HG03280 (cell line): ENCODE data around the gene TESK1.
"Not testable (repeated sequence)": the region's sequence is repeated elsewhere in the genome, so short reads cannot be mapped to it uniquely, and the experiment has no call there.

Source experiments
- ATAC-seq: cut with Tn5 transposase; IDR thresholded peaks from one replicate; pipeline ENCODE4 v1.9.1; 2021; ENCODE audit warnings: mild to moderate bottlenecking, moderate library complexity; ENCODE audit not compliant: unreplicated experiment

TESK1 gene

DNA sequence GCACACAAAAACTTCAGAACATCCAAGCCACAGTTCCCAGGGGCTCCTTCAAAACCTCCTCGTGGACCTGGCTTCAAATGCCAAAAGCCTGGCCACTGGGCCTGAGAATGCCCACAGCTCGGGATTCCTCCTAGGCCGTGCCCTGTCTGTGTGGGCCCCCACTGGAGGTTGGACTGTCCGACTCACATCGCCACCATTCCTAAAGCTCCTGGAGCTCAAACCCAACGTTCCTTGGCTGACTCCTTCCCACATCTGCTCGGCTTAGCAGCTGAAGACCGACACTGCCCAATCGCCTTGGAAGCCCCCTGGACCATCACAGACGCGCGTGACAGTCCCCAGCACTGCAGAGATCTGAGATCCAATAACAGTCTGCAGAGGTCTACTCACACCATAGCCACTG, 38.0 kb downstream of the TESK1 start:
- no peak for ATAC-seq

DNA sequence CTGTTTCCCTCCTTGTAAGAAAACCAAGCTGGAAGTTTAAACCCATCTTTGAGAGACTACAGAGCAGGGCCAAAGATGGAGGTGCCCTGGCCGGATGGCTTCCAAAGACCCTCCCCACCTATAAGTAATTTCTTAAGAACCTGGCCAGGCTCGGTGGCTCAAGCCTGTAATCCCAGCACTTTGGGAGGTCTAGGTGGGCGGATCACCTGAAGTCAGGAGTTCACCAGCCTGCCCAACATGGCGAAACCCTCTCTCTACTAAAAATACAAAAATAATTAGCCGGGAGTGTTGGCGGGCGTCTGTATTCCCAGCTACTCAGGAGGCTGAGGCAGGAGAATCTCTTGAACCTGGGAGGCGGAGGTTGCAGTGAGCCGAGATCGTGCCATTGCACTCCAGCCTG, 40.7 kb downstream of the TESK1 start:
- ATAC-seq: not testable (repeated sequence)

DNA sequence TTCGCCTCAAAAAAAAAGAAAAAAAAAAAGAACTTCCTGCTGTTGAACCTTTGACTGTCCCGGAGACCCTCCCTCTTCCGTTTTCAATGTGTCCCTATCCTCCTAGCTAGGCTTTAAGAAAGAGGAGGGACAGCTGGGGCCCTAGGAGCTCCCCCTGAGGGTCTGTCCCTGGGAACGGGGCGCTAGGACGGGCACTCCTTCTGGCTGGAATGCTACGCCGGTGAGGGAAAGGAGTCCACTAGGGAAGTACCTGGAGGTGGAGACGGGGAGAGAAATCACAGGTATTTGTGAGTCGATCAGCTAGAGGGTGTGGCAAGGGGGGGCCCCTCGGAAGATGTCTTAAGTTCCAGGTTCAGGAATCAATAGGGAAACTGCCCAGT, 41.1 kb downstream of the TESK1 start:
- ATAC-seq: no peak

GRCh38 chr9:35646533-35647265, 41.6 kb downstream of the TESK1 start:
- ATAC-seq: peak; percentile 90

DNA sequence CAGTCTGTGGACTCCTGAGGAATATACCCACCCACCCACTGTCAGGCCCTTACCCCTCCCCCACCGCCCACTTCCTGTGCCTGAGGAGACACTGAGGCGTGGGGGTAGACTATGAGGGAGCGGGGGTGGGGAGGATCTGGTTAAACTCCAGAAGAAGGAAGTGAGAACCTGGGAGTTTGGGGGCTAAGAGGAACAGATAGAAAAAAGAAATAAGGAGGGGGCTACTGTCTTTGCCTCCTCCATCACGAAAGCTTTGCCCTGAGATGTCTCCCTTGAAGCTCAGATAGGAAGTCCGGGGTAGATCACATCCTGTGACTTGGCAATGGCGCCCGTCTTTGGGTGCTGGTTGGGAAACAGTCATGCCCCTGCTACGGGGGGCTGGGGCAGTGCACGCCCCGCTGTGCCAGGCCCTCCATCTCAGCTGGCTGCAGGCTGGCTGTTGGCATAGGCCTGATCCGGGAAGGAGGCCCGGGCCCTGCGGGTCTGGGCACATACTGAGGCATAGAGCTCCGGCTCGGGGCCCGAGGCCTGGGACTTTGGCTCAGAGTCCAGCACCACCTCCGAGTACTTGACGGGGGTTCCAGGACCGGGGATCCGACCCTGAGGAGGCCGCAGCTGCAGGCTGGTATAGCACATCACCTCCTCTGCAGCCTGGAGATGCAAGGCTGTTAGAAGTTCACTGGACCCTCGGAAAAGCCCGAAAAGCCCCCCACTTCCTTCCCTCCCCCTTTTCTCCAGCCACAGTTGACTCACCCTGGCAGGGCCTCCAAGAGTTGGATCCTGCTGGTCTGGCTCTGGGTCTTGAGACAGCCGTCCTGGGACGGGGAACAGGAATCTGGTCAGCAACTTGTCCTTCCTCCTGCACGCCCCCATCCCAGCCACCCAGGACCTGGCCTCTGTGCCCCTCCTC, 44.6 kb downstream of the TESK1 start:
- no peak for ATAC-seq

- ATAC-seq: no peak
Measured at GRCh38 chr9:35650341-35651158, 45.5 kb downstream of the TESK1 start, which contains the start of gene SIT1. Gene SIT1 (minus strand): TSS chr9:35650931. CDS start chr9:35650853, 78 bp downstream.

DNA sequence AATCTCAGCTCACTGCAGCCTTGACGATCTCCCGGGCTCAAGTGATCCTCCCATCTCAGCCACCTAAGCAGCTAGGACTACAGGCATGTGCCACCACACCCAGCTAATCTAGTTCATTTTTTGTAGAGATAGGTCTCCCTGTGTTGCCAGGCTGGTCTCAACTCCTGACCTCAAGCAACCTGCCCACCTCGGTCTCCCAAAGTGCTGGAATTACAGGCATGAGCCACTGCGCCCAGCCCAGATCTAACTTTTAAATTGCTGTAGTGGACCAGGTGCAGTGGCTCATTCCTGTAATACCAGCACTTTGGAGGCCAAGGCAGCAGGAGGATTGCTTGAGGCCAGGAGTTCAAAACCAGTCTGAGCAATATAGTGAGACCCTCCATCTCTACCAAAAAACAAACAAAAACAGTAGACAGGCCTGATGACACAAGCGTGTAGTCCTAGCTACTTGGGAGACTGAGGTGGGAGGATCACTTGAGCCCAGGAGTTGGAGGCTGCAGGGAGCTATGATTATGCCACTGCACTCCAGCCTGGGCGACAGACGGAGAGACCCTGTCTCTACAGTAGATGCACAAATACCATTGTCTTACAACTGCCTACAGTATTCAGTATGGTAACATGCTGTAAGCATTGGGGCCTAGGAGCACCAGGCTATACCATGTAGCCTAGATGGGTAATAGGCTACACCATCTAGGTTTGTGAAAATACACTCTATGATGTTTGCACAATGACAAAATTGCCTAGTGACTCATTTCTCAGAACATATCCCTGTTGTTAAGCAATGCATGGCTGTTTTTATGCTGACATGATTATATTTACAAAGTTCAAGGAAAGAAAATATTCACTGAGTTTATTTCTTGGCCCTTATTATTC, 47.1 kb downstream of the TESK1 start:
- ATAC-seq: no peak

DNA sequence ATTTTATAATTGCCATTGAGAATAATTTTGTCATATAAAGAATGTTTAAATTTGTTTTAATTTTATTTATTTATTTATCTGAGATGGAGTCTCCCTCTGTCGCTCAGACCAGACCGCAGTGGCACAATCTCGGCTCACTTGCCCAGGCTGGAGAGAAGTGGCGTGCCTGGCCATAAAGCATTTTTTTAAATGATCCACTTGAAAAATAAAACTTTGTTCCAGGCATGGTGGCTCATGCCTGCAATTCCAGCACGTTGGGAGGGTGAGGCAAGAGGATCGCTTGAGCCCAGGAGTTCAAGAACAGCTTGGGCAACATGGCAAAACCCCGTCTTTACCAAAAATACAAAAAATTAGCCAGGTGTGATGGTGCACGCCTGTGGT, 47.8 kb downstream of the TESK1 start:
- no peak for ATAC-seq

- ATAC-seq: no peak
Measured at GRCh38 chr9:35653611-35654010, 48.5 kb downstream of the TESK1 start.

GRCh38 chr9:35656348-35656747, 51.3 kb downstream of the TESK1 start:
- ATAC-seq: no peak

- no peak for ATAC-seq
Measured at GRCh38 chr9:35656831-35657545, 51.9 kb downstream of the TESK1 start.

DNA sequence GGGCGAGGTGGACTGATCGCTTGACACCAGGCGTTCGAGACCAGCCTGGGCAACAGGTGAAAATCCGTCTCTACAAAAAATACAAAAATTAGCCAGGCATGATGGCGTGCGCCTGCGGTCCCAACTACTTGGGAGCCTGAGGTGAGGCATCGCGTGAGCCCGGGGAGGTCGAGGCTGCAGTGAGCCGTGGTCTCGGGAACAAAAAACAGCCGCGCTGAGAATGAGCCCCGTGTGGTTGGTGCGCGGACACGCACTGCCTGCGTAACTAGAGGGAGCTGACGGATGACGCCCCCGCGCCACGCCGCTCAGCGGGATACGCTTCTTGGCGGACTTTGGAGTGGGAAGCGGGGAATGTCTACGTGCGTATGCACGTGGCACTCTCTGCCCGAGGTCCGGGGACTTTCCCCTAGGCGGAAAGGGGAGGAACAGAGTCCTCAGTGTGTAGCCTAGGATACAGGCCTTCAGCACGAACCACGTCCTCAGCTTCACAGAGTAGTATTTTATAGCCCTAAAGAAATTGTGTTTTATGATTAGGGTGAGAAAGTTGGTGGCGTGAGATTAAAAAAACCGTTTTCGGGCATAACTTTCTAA, 52.6 kb downstream of the TESK1 start, which contains the start of gene RMRP:
TSS of gene RMRP (minus strand) at position 474 of the 591 bp plus-strand sequence.
- ATAC-seq: peak; percentile 91

DNA sequence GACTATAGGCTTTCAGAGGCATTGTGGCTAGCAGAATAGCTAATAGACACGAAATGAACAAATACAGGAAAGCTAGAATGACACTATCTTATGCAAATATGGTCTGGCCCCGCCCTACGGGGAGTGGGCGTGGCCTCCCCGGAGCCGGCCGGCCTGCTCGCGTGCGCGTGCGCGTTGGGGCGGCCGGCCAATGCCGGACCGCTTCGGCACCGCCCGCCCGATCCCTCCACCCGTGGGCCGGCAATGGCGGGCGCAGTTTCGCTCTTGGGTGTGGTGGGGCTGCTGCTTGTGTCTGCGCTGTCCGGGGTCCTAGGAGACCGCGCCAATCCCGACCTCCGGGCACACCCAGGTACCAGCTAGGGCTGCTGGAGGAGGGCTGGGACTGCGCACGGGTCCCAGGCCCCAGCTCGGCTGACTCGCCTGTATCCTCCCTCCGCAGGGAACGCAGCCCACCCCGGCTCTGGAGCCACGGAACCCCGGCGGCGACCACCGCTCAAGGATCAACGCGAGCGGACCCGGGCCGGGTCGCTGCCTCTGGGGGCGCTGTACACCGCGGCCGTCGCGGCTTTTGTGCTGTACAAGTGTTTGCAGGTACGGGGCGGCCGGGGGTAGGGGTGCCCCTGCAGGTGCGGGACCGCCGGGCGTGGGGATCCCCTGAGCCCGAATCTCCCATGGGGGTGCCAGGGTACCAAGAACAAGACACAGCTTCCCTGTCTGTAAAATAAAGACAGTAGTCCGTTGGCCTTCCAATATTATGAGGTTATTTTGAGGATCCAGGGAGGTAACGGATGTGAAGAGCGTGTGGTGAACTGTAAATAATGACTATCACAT, 53.3 kb downstream of the TESK1 start, which contains the start of gene CCDC107:
TSS of gene CCDC107 (plus strand) at position 156 of the 831 bp plus-strand sequence. CDS start at position 244, 88 bp downstream.
- ATAC-seq: peak; percentile 61

GRCh38 chr9:35658968-35659220, 53.8 kb downstream of the TESK1 start:
- ATAC-seq: no peak

DNA sequence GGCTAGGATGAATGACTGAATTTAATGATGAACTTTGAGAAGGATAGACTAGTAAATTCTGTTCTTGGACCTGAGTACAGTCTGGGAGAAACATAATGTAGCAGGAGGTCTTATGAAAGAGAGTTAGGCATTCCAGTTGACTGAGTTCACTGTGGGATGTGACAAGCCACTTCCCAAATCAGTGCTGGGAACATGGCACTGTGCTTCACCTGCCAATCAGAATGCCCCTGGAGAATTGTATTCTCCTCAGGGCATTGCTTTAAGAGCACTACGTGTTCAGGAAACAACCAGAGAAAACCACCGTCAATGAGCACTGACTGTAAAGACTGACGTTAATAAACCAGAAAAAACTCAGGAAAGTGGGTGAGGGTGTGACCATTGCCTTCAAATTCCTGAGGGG, 54.3 kb downstream of the TESK1 start:
- no peak for ATAC-seq
